H1 (cell line): ENCODE measurements around the gene CBS. TPM values are rescaled to one million over a fixed set of nuclear protein-coding genes. Genes with fewer than 3 reads are reported as not detected.

ENCODE experiments used
- ASH2L ChIP-seq: fragments of 200-600, 300-600 bp; sonication (generic); IDR thresholded peaks from one replicate; pipeline ENCODE4 v1.7.1; 2017; ENCODE audit warnings: low read length
- BRCA1 ChIP-seq: IDR thresholded peaks from 2 replicates; pipeline ENCODE4 v1.6.1; 2012; ENCODE audit warnings: low read depth, low read length, improper control_type of control experiment
- HDAC2 ChIP-seq, 2 experiments: fragments of 300-600 bp in 1 of 2; sonication (generic) in 1 of 2; IDR thresholded peaks; 2 replicates each; pipeline ENCODE4 v1.6.1; 2011 to 2012; ENCODE audit warnings: low read depth in 2 of 2, low read length in 2 of 2, mild to moderate bottlenecking in 2 of 2, moderate library complexity in 2 of 2, borderline replicate concordance in 1 of 2, inconsistent platforms in 1 of 2
- SP1 ChIP-seq: IDR thresholded peaks from 2 replicates; pipeline ENCODE4 v1.6.1; 2011; ENCODE audit warnings: low read depth, low read length
- SUZ12 ChIP-seq: fragments of 200-600 bp; sonication (generic); IDR thresholded peaks from 2 replicates; pipeline ENCODE4 v1.6.1; 2012; ENCODE audit warnings: mild to moderate bottlenecking, inconsistent platforms, low read length, moderate library complexity, mixed read lengths
- ZNF274 ChIP-seq: IDR thresholded peaks from 2 replicates; pipeline ENCODE4 v1.7.0; 2012; ENCODE audit warnings: low read length, borderline replicate concordance; ENCODE audit errors: extremely low read depth
- polyA plus RNA-seq, 7 experiments: library from polyadenylated mRNA; depleted of rRNA in 3 of 7; stranded (reverse) in 5 of 7; unstranded in 2 of 7; fragments of >200 nt in 5 of 7; fragments of 200-250 nt in 2 of 7; gene quantifications; 1 replicate in 5 of 7; 2 replicates in 1 of 7; 4 replicates in 1 of 7; pipeline versions ENCODE4 v1.2.1 to v1.2.3, GENCODE V29; 2011 to 2013; ENCODE audit warnings: missing spikeins in 2 of 7, mixed read lengths in 2 of 7
- total RNA-seq: library from RNA; stranded (reverse); fragmentation: NEBNext Ultra II Directional; extraction: Animal tissue kit (Norgen Biotek cat#: 25700); gene quantifications from 2 replicates; pipeline ENCODE4 v1.2.1, GENCODE V29; 2021

CBS gene
- total and polyA plus RNA-seq, 2 of the 8 experiments (the other 6 are each of a cell fraction or from before 2014, with no cell fraction given), result 114 to 455 TPM

DNA sequence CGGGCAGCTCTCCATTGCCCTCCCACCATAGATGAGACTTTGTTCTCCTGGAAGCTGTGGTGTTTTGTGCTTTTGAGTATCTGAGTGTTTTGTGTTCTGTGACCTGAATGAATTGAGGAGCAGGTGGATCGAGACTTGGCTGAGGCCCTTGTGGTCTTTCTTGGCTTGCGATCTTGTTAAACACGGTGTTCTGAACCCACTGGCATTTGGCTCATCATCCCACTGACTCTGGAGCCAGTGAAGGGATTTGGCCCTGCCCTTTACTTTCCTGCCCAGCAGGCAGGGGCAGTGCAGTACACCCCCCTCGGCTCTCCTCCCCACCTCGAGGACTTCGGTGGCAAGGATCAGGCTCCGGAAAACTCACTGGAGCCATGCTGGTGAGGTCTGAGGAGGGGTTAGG, 70.7 kb downstream of the CBS start (continued):
- no peak for TF ChIP-seq ZNF274
- TF ChIP-seq HDAC2 (IDR thresholded peaks at IDR 0.05; ENCODE audit: borderline replicate concordance in 1 of 2, low read depth in 2 of 2, low read length in 2 of 2), result no peak
- TF ChIP-seq BRCA1, result no peak
- no peak for TF ChIP-seq ASH2L
- TF ChIP-seq SP1, result no peak
- TF ChIP-seq SUZ12, result no peak

Other genes starting within 250 kb of the CBS start
- 43.1 and 47.8 TPM in 2 replicates for gene WDR4, start 196.3 kb downstream of the CBS start, total RNA-seq
- 28.9 and 45.5 TPM in 2 replicates for gene WDR4, start 196.3 kb downstream of the CBS start, polyA plus RNA-seq (2011; rRNA removed)
- 44.4 and 47.1 TPM in 2 replicates for gene NDUFV3, start 182.5 kb downstream of the CBS start, total RNA-seq
- 17.0 and 18.2 TPM in 2 replicates for gene NDUFV3, start 182.5 kb downstream of the CBS start, polyA plus RNA-seq (2011; rRNA removed)
- 14.9 and 17.7 TPM in 2 replicates for gene ERVH48-1, start 150.2 kb downstream of the CBS start, total RNA-seq
- gene ERVH48-1, start 150.2 kb downstream of the CBS start, polyA plus RNA-seq (2011; rRNA removed), result 4.0 and 4.2 TPM in 2 replicates
- 31.3 and 31.9 TPM in 2 replicates for gene PKNOX1, start 101.3 kb downstream of the CBS start, total RNA-seq
- gene PKNOX1, start 101.3 kb downstream of the CBS start, polyA plus RNA-seq (2011; rRNA removed), result 20.4 and 30.7 TPM in 2 replicates
- 53.0 and 74.6 TPM in 2 replicates for gene U2AF1, start 31.7 kb upstream of the CBS start, total RNA-seq
- 60.0 and 114 TPM in 2 replicates for gene U2AF1, start 31.7 kb upstream of the CBS start, polyA plus RNA-seq (2011; rRNA removed)
- not detected in 2 replicates for gene CRYAA, start 93.2 kb upstream of the CBS start, total RNA-seq
- not detected in 2 replicates for gene CRYAA, start 93.2 kb upstream of the CBS start, polyA plus RNA-seq (2011; rRNA removed)